ENCODE results near the gene DDX18.
"Not testable (repeated sequence)": the region's sequence is repeated elsewhere in the genome, so short reads cannot be mapped to it uniquely, and the experiment has no call there.

The DDX18 gene

DNA sequence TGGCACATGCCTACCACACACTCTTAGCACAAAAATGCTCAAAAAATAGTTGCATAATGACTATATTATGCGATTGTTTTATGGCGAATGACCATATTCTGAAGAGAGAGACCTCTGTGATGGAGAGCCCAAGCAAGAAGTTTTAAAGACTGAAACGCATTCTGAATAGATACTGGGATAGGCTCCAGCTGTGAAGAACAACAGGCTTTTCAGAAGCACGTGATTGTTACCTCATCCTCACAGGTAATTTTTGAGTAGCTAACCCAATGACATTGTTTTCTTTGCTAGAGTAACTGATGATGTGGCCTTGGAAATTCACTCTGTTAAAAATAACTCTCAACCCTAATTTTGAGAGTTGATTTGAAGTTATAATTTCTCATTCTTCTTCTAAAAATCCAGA, 2.0 kb upstream of the DDX18 start:
- H3K27me3 ChIP-seq (replicated peaks; ENCODE audit: control insufficient read depth, insufficient read depth, low read length), result no peaks in the 10 kb centered on the region
- no peak for DNase-seq (ENCODE audit: extremely low read depth, insufficient read length)
- TF ChIP-seq, protein P1, sequence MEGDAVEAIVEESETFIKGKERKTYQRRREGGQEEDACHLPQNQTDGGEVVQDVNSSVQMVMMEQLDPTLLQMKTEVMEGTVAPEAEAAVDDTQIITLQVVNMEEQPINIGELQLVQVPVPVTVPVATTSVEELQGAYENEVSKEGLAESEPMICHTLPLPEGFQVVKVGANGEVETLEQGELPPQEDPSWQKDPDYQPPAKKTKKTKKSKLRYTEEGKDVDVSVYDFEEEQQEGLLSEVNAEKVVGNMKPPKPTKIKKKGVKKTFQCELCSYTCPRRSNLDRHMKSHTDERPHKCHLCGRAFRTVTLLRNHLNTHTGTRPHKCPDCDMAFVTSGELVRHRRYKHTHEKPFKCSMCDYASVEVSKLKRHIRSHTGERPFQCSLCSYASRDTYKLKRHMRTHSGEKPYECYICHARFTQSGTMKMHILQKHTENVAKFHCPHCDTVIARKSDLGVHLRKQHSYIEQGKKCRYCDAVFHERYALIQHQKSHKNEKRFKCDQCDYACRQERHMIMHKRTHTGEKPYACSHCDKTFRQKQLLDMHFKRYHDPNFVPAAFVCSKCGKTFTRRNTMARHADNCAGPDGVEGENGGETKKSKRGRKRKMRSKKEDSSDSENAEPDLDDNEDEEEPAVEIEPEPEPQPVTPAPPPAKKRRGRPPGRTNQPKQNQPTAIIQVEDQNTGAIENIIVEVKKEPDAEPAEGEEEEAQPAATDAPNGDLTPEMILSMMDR (IDR thresholded peaks at IDR 0.05; ENCODE audit: insufficient read depth, low read length, poor library complexity, severe bottlenecking), result no peak

DNA sequence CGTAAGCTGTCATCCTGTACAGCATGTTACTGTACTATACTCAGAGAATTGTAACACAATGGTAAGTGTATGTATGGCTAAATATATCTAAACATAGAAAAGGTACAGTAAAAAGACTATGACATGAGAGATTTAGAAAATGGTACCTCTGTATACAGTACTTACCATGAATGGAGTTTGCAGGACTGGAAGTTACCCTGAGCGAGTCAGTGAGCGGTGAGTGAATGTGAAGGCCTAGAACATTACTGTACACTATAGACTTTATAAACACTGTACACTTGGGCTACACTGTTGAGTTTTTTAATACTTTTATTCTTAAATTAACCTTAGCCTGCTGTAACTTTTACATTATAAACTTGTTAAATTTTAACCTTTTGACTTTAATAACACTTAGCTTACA, 1.5 kb downstream of the DDX18 start:
- H3K36me3 ChIP-seq (ENCODE audit: control insufficient read depth, insufficient read depth, low read length), result peaks cover 4% of the 10 kb centered on the region
- peak overlapping the region; percentile 97 for H3K4me3 ChIP-seq (replicated peaks; ENCODE audit: low read depth, low read length)
- TF ChIP-seq, protein P1 (IDR thresholded peaks at IDR 0.05; ENCODE audit: insufficient read depth, low read length, poor library complexity, severe bottlenecking), result no peak
- no peak for DNase-seq (ENCODE audit: extremely low read depth, insufficient read length)
- no peaks in the 10 kb centered on the region for H3K27me3 ChIP-seq (replicated peaks; ENCODE audit: control insufficient read depth, insufficient read depth, low read length)

More for the DNA sequence above, 2.0 kb upstream of the DDX18 start:
- no peak overlapping the region for H3K4me3 ChIP-seq (replicated peaks; ENCODE audit: low read depth, low read length)
- H3K36me3 ChIP-seq (ENCODE audit: control insufficient read depth, insufficient read depth, low read length), result no peaks in the 10 kb centered on the region

DNA sequence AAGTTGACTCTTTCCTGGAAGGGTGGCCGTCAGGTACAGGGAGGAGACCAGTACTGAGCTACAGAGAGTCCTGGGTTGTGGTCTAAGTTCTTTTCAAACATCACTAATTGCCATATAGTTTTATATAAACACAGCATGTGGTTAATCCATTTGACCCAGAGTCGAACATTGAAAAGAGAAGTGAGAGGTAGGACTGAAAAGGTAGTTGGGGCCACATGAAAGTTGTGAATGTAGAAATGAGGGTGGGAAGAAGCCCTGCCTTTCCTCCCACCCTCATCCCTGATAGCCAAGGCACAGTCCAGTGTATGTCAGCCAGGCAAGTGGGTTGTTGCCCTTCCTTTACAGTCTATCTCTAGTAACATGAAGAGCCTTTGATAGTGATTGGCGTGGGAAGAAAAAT, 4.4 kb downstream of the DDX18 start:
- TF ChIP-seq, protein P1 (IDR thresholded peaks at IDR 0.05; ENCODE audit: insufficient read depth, low read length, poor library complexity, severe bottlenecking), result no peak
- no peak for DNase-seq (ENCODE audit: extremely low read depth, insufficient read length)
- Histone ChIP-seq H3K4me3 (replicated peaks; ENCODE audit: low read depth, low read length) (no peak overlapping the region), H3K27me3 (replicated peaks; ENCODE audit: control insufficient read depth, insufficient read depth, low read length) (no peaks in the 10 kb centered on the region), H3K36me3 (ENCODE audit: control insufficient read depth, insufficient read depth, low read length) (peaks cover 12% of the 10 kb centered on the region)

DNA sequence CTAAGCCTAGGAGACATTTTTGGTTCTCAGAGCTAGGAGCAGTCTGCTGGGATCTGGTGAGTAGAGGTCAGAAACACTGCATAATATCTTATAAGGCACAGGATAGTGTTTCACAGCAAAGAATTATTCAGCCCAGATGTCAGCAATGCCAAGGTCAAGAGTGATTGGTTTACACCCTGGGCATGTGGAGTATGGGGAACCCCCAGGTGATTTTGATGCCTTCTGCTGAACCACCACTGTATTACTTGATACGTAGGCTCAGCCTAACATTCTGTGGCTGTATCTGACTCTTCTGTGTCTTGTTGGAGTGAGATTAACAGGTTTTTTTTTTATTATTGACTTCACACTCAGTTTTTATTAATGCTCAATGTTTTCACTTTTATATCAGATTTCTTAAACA, 6.0 kb downstream of the DDX18 start:
- no peak overlapping the region for H3K4me3 ChIP-seq (replicated peaks; ENCODE audit: low read depth, low read length)
- H3K36me3 ChIP-seq (ENCODE audit: control insufficient read depth, insufficient read depth, low read length), result peaks cover 16% of the 10 kb centered on the region
- H3K27me3 ChIP-seq (replicated peaks; ENCODE audit: control insufficient read depth, insufficient read depth, low read length), result no peaks in the 10 kb centered on the region
- DNase-seq (ENCODE audit: extremely low read depth, insufficient read length), result no peak
- TF ChIP-seq, protein P1 (IDR thresholded peaks at IDR 0.05; ENCODE audit: insufficient read depth, low read length, poor library complexity, severe bottlenecking), result no peak

DNA sequence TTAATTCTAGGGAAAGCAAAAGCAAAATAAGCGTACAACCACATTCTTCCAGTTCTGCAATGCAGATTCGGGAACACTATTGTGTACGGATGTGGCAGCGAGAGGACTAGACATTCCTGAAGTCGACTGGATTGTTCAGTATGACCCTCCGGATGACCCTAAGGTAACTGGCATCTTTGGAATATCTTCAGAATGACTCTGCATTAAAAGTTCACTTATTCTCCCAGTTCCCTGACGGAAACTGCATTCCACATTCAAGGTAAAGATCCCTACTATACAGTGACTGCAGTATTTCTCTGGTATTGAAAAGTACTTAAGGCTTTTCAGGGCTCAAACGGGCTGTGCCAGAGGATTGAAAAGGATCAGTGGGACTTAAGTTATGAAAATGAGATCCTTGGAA, 10.9 kb downstream of the DDX18 start:
- H3K4me3 ChIP-seq (replicated peaks; ENCODE audit: low read depth, low read length), result no peak overlapping the region
- TF ChIP-seq, protein P1 (IDR thresholded peaks at IDR 0.05; ENCODE audit: insufficient read depth, low read length, poor library complexity, severe bottlenecking), result no peak
- H3K27me3 ChIP-seq (replicated peaks; ENCODE audit: control insufficient read depth, insufficient read depth, low read length), result no peaks in the 10 kb centered on the region
- no peak for DNase-seq (ENCODE audit: extremely low read depth, insufficient read length)
- H3K36me3 ChIP-seq (ENCODE audit: control insufficient read depth, insufficient read depth, low read length), result peaks cover 34% of the 10 kb centered on the region

DNA sequence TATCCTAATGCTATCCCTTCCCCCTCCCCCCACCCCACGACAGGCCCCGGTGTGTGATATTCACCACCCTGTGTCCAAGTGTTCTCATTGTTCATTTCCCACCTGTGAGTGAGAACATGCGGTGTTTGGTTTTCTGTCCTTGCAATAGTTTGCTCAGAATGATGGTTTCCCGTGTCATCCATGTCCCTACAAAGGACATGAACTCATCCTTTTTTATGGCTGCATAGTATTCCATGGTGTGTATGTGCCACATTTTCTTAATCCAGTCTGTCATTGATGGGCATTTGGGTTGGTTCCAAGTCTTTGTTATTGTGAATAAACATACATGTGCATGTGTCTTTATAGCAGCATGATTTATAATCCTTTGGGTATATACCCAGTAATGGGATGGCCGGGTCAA, 13.0 kb downstream of the DDX18 start:
- not testable (repeated sequence) for DNase-seq (ENCODE audit: extremely low read depth, insufficient read length); H3K4me3 ChIP-seq (replicated peaks; ENCODE audit: low read depth, low read length); H3K27me3 ChIP-seq (replicated peaks; ENCODE audit: control insufficient read depth, insufficient read depth, low read length)
- H3K36me3 ChIP-seq (ENCODE audit: control insufficient read depth, insufficient read depth, low read length), result peaks cover 28% of the 10 kb centered on the region
